K562 treated with DMSO at 1 percent for 48 hours (cell line): ENCODE results near the gene ZNF562. TPM values are rescaled to one million over a fixed set of nuclear protein-coding genes. Genes with fewer than 3 reads are reported as not detected.

Experiments
- total RNA-seq: library from RNA; unstranded; fragments of 300-600 nt; gene quantifications from 2 replicates; pipeline ENCODE4 v1.2.3, GENCODE V29; 2022; ENCODE audit warnings: low replicate concordance; ENCODE audit errors: extremely low read depth

The ZNF562 gene
- total RNA-seq = not detected in 2 replicates

DNA sequence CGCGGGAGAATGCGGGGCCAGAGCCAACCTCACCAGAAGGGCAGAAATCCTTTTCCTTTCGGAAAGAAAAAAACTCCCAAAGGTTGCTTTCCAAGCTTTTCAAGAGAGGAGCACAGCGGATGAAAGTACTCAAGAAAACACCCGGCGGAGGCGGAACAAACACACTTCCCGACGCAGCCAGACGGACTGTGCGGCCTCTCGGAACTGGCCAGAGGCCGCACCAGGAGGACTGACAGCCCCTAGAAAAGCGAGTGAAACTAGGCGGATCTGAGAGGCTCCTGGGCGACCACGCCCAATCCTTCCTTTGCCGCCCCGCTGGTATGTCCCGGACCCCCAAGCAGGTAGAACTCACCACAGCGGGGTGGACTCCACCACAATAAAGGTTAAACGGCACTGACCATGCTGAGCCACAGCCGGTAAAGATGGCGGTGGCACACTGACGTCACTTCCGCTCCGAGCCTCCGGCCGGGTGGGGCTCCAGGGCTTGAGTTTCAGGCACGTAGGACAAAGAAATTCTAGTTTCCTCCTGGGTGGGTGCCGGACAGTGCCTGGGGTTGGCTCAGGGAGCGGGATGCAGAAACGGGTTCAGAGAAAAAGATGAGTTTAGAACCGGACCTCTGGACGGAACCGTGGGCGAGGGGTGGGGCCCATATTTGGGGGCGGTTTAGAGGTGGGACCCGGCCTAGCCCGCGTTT, at the start of gene ZNF562:
Gene ZNF562, minus strand, starts transcription at position 438 of the 695 bp plus-strand sequence. CDS start 14,356 bp downstream, outside the sequence.

DNA sequence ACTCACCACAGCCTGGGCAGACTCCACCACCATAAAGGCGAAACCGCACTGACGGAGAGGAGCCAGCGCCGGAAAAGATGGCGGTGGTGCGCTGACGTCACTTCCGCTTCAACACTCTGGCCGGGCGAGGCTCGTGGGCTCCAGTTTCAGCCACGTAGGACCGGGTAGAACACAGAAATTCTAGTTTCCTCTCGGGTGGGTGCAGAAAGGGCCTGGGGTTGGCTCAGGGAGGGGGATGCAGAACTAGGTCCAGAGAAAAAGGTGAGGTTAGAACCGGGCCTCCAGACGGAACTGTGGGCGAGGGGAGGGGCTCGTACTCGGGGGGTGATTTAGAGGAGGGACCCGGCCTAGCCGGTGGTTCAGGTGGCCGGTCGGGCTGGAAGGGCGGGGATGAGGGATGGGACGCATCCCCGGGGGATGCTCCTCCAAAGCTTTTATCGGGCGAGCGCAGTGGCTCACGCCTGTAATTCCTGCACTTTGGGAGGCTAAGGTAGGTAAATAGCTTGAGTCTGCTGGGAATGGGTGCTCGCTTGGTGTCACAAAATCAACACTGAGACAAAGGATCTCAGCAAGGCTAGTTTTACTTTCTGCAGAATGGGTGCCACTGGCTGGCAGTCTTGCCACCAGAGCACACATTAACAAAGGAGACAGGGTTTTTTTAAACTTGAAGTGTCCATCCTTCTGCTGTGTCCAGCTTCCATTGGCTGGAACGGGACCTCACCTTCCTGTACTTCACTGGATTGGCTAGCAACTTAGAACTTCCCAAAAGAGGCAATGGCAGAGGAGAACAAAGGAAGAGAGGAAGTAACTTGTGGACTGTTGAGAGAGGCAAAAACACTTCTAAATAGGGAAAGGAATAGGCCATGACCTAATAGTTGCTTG, 53.5 kb downstream of the ZNF562 start, which contains the start of gene ZNF561:
Gene ZNF561, minus strand, starts transcription at position 77 of the 882 bp plus-strand sequence. CDS start 1,776 bp downstream, outside the sequence.

Other genes starting within 250 kb of the ZNF562 start
- not detected in 2 replicates for gene ZNF266, start 239.5 kb downstream of the ZNF562 start, total RNA-seq
- gene ZNF560, start 176.5 kb downstream of the ZNF562 start, total RNA-seq = not detected in 2 replicates
- not detected in 2 replicates for gene ZNF426, start 136.5 kb downstream of the ZNF562 start, total RNA-seq
- not detected in 2 replicates for gene ZNF121, start 90.6 kb downstream of the ZNF562 start, total RNA-seq
- gene ZNF561, start 53.9 kb downstream of the ZNF562 start, total RNA-seq = not detected in 2 replicates
- not detected in 2 replicates for gene ZNF846, start 93.6 kb upstream of the ZNF562 start, total RNA-seq
- gene FBXL12, start 144.0 kb upstream of the ZNF562 start, total RNA-seq = not detected in 2 replicates
- gene UBL5, start 152.8 kb upstream of the ZNF562 start, total RNA-seq = not detected in 2 replicates
- not detected in 2 replicates for gene PIN1, start 160.2 kb upstream of the ZNF562 start, total RNA-seq